Keratinocyte (primary cell): ENCODE measurements around the gene FOXD3.

Source experiments
- CTCF ChIP-seq, 3 experiments: IDR thresholded peaks in 1 of 3; conservative IDR thresholded peaks in 1 of 3; optimal IDR thresholded peaks in 1 of 3; 2 replicates in 2 of 3; 3 replicates in 1 of 3; pipeline versions ENCODE3 to v1.5.1; 2011; ENCODE audit warnings: low read length in 3 of 3, mild to moderate bottlenecking in 3 of 3, moderate library complexity in 2 of 3, control low read depth in 1 of 3, inconsistent platforms in 1 of 3; ENCODE audit not compliant: insufficient read depth in 2 of 3; ENCODE audit errors: extremely low read depth in 1 of 3
- EZH2 ChIP-seq: IDR thresholded peaks from one replicate; pipeline ENCODE4 v1.6.1; 2012; ENCODE audit warnings: inconsistent platforms, mild to moderate bottlenecking, low read length, moderate library complexity

GRCh38 chr1:63272811-63273210 lies 49.6 kb upstream of the FOXD3 start:
- TF ChIP-seq CTCF (optimal IDR thresholded peaks at IDR 0.05 in 1 of 3, IDR thresholded peaks at IDR 0.05 in 1 of 3, conservative IDR thresholded peaks at IDR 0.05 in 1 of 3; ENCODE audit: extremely low read depth in 1 of 3, insufficient read depth in 2 of 3, low read length in 3 of 3) = no peak
- no peak for TF ChIP-seq EZH2
